COR-L47 (cell line): ENCODE results near the gene MACO1.

Experiments
- DNase-seq: peaks from one replicate; lab custom pipeline; 2025; lab: John Stamatoyannopoulos, UW

The MACO1 gene

GRCh38 chr1:25524568-25525360 lies 94.1 kb downstream of the MACO1 start:
- no peak for DNase-seq

GRCh38 chr1:25525361-25525688 lies 94.6 kb downstream of the MACO1 start:
- DNase-seq, result no peak

GRCh38 chr1:25526753-25527152 lies 96.1 kb downstream of the MACO1 start:
- DNase-seq, result no peak

GRCh38 chr1:25527226-25527846 lies 96.6 kb downstream of the MACO1 start:
- DNase-seq, result no peak

- no peak for DNase-seq
Measured at GRCh38 chr1:25527946-25528595, 97.4 kb downstream of the MACO1 start.

GRCh38 chr1:25528881-25529517 lies 98.3 kb downstream of the MACO1 start:
- DNase-seq, result no peak

- DNase-seq, result no peak
Measured at GRCh38 chr1:25529518-25530185, 99.0 kb downstream of the MACO1 start.

- DNase-seq, result no peak
Measured at GRCh38 chr1:25530186-25531081, 99.7 kb downstream of the MACO1 start.

GRCh38 chr1:25531082-25531461 lies 100.4 kb downstream of the MACO1 start:
- no peak for DNase-seq

- DNase-seq, result no peak
Measured at GRCh38 chr1:25532970-25533369, 102.3 kb downstream of the MACO1 start.

GRCh38 chr1:25533775-25534409 lies 103.2 kb downstream of the MACO1 start:
- no peak for DNase-seq

- DNase-seq, result no peak
Measured at GRCh38 chr1:25534410-25534788, 103.7 kb downstream of the MACO1 start.

- no peak for DNase-seq
Measured at GRCh38 chr1:25536124-25536523, 105.4 kb downstream of the MACO1 start.

GRCh38 chr1:25537153-25537831 lies 106.6 kb downstream of the MACO1 start:
- no peak for DNase-seq

- DNase-seq, result no peak
Measured at GRCh38 chr1:25538191-25538767, 107.6 kb downstream of the MACO1 start.

GRCh38 chr1:25540750-25541342 lies 110.1 kb downstream of the MACO1 start:
- DNase-seq, result no peak

- no peak for DNase-seq
Measured at GRCh38 chr1:25541425-25541824, 110.7 kb downstream of the MACO1 start.

- no peak for DNase-seq
Measured at GRCh38 chr1:25541889-25542658, 111.4 kb downstream of the MACO1 start.

GRCh38 chr1:25543005-25543424 lies 112.3 kb downstream of the MACO1 start:
- DNase-seq, result no peak
